OCI-LY3 (cell line): ENCODE measurements around the gene BTBD1.

Experiments
- EZH2phosphoT487 ChIP-seq: fragments of 200-600 bp; shearing (Covaris generic); IDR thresholded peaks from 2 replicates; pipeline ENCODE4 v1.6.1; 2018; ENCODE audit warnings: antibody characterized with exemption, mixed run types, low read depth
- TF ChIP-seq, protein P1 (sequence below): fragments of 200-600, 300-600 bp; sonication (generic); IDR thresholded peaks from 2 replicates; pipeline ENCODE4 v1.5.1; 2014; ENCODE audit warnings: antibody characterized with exemption, low read length, low read depth

DNA sequence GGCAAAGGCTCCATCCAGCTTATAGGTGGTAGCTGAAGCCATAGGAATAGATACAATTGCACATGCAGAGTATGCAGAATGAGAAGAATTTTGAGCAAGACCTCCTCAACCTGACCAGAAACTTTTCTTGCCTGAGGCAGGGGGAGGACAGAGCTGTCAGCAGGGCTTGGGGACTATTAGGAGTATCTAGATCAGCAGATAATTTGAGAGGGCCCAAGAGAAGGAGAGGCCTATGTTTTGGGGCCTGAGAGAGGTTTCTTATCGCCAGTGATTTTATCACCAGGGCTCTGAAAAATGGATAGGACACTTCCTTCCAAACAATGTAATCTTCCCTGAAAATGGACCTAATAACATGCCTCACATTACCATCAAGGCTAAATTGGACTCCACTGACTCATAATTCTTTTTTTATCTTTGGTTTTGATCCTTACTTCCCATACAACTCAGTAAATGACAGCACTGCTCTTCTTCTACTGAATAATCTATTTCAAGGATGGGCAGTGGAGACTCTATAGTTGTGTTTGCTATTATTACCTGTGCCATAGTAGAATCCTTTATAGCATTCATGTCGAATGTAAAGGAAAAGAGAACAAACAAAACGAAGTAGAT is 96.9 kb downstream of the BTBD1 start:
- TF ChIP-seq, protein P1, sequence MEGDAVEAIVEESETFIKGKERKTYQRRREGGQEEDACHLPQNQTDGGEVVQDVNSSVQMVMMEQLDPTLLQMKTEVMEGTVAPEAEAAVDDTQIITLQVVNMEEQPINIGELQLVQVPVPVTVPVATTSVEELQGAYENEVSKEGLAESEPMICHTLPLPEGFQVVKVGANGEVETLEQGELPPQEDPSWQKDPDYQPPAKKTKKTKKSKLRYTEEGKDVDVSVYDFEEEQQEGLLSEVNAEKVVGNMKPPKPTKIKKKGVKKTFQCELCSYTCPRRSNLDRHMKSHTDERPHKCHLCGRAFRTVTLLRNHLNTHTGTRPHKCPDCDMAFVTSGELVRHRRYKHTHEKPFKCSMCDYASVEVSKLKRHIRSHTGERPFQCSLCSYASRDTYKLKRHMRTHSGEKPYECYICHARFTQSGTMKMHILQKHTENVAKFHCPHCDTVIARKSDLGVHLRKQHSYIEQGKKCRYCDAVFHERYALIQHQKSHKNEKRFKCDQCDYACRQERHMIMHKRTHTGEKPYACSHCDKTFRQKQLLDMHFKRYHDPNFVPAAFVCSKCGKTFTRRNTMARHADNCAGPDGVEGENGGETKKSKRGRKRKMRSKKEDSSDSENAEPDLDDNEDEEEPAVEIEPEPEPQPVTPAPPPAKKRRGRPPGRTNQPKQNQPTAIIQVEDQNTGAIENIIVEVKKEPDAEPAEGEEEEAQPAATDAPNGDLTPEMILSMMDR, result no peak
- TF ChIP-seq EZH2phosphoT487, result no peak
